ENCODE data around the gene CYP17A1. TPM values are rescaled to one million over a fixed set of nuclear protein-coding genes. Genes with fewer than 3 reads are reported as not detected.
A peak's percentile ranks its signal among the peaks of the same experiment; 100 is the strongest.

The CYP17A1 gene
- total RNA-seq, 1 donor from 2014 or later, result 0.14 TPM

- no peaks in the 10 kb centered on the region for H3K27me3 Mint-ChIP-seq
- no peak overlapping the region for H3K4me3 Mint-ChIP-seq
- peaks cover 3% of the 10 kb centered on the region for H3K9me3 Mint-ChIP-seq
- peak overlapping the region; percentile 59 for H3K27ac Mint-ChIP-seq
- peaks cover 17% of the 10 kb centered on the region for H3K36me3 Mint-ChIP-seq
- TF ChIP-seq CTCF (conservative IDR thresholded peaks at IDR 0.05), result no peak
- DNase-seq (ENCODE audit: extremely low spot score, unreplicated experiment), result no peak
- H3K4me1 Mint-ChIP-seq (ENCODE audit: unreplicated experiment), result peaks cover 45% of the 10 kb centered on the region
Observed at GRCh38 chr10:102799691-102800471, 37.3 kb downstream of the CYP17A1 start.

GRCh38 chr10:102796407-102797176 is 40.6 kb downstream of the CYP17A1 start:
- no peak for DNase-seq (ENCODE audit: extremely low spot score, unreplicated experiment)
- peaks cover 15% of the 10 kb centered on the region for H3K36me3 Mint-ChIP-seq
- H3K9me3 Mint-ChIP-seq, result no peaks in the 10 kb centered on the region
- H3K27me3 Mint-ChIP-seq, result no peaks in the 10 kb centered on the region
- H3K4me1 Mint-ChIP-seq (ENCODE audit: unreplicated experiment), result peaks cover 41% of the 10 kb centered on the region
- no peak overlapping the region for H3K4me3 Mint-ChIP-seq
- no peak for TF ChIP-seq CTCF (conservative IDR thresholded peaks at IDR 0.05)
- H3K27ac Mint-ChIP-seq, result peak overlapping the region; percentile 29

GRCh38 chr10:102795453-102796406 is 41.5 kb downstream of the CYP17A1 start:
- no peak for TF ChIP-seq CTCF (conservative IDR thresholded peaks at IDR 0.05)
- H3K27me3 Mint-ChIP-seq, result no peaks in the 10 kb centered on the region
- H3K4me3 Mint-ChIP-seq, result no peak overlapping the region
- H3K27ac Mint-ChIP-seq, result peak overlapping the region; percentile 68
- peaks cover 15% of the 10 kb centered on the region for H3K36me3 Mint-ChIP-seq
- H3K9me3 Mint-ChIP-seq, result no peaks in the 10 kb centered on the region
- no peak for DNase-seq (ENCODE audit: extremely low spot score, unreplicated experiment)
- peaks cover 35% of the 10 kb centered on the region for H3K4me1 Mint-ChIP-seq (ENCODE audit: unreplicated experiment)

- Mint-ChIP-seq H3K4me3 (no peak overlapping the region), H3K4me1 (ENCODE audit: unreplicated experiment) (peaks cover 30% of the 10 kb centered on the region), H3K9me3 (no peaks in the 10 kb centered on the region), H3K36me3 (peaks cover 18% of the 10 kb centered on the region), H3K27ac (no peak overlapping the region), H3K27me3 (no peaks in the 10 kb centered on the region)
- TF ChIP-seq CTCF (conservative IDR thresholded peaks at IDR 0.05), result no peak
- DNase-seq (ENCODE audit: extremely low spot score, unreplicated experiment), result no peak
Observed at GRCh38 chr10:102791754-102792395, 45.3 kb downstream of the CYP17A1 start.

GRCh38 chr10:102785818-102786217 is 51.4 kb downstream of the CYP17A1 start:
- Mint-ChIP-seq H3K27me3 (no peaks in the 10 kb centered on the region), H3K9me3 (peaks cover 6% of the 10 kb centered on the region), H3K36me3 (peaks cover 24% of the 10 kb centered on the region), H3K27ac (no peak overlapping the region), H3K4me1 (ENCODE audit: unreplicated experiment) (peaks cover 37% of the 10 kb centered on the region), H3K4me3 (peak overlapping the region; percentile 10)
- no peak for DNase-seq (ENCODE audit: extremely low spot score, unreplicated experiment)
- TF ChIP-seq CTCF (conservative IDR thresholded peaks at IDR 0.05), result no peak

Measured in type B pancreatic cell (in vitro differentiated cells).